ENCODE data around the gene OR6N1.

Gene OR6N1

GRCh38 chr1:158735848-158736247 is 36.1 kb downstream of the OR6N1 start:
- DNase-seq = no peak

- DNase-seq = no peak
These were observed 39.5 kb downstream of the OR6N1 start for GRCh38 chr1:158732524-158732923.

GRCh38 chr1:158731707-158732106 is 40.3 kb downstream of the OR6N1 start:
- no peak for DNase-seq

- no peak for DNase-seq
These were observed 41.5 kb downstream of the OR6N1 start for GRCh38 chr1:158730453-158730852.

GRCh38 chr1:158728510-158729225 is 43.3 kb downstream of the OR6N1 start:
- no peak for DNase-seq

GRCh38 chr1:158724442-158724841 is 47.6 kb downstream of the OR6N1 start:
- DNase-seq = no peak

- no peak for DNase-seq
These were observed 51.4 kb downstream of the OR6N1 start, which contains the start of gene OR6K3 for GRCh38 chr1:158720620-158721019. Gene OR6K3, minus strand, starts transcription at chr1:158720720. Its CDS starts 2,605 bp downstream, at chr1:158718115.

GRCh38 chr1:158719664-158720063 is 52.3 kb downstream of the OR6N1 start:
- no peak for DNase-seq

GRCh38 chr1:158717344-158717743 is 54.7 kb downstream of the OR6N1 start:
- no peak for DNase-seq

- DNase-seq = no peak
These were observed 55.7 kb downstream of the OR6N1 start for GRCh38 chr1:158716335-158716734.

- DNase-seq = no peak
These were observed 57.2 kb downstream of the OR6N1 start for GRCh38 chr1:158714754-158715153.
